ENCODE data around the gene ASB4.

GRCh38 chr7:95436407-95436806, 49.3 kb upstream of the ASB4 start:
- TF ChIP-seq CTCF (IDR thresholded peaks at IDR 0.05) (no peak), POLR2A (IDR thresholded peaks at IDR 0.05) (no peak)

All from prostate gland (tissue), 2 donors.